GM18858 (cell line): ENCODE measurements around the gene SRSF1.
"Not testable (repeated sequence)": the region's sequence is repeated elsewhere in the genome, so short reads cannot be mapped to it uniquely, and the experiment has no call there.

Experiments used
- ATAC-seq: cut with Tn5 transposase; IDR thresholded peaks from one replicate; pipeline ENCODE4 v1.9.1; 2021; ENCODE audit not compliant: unreplicated experiment

The SRSF1 gene

DNA sequence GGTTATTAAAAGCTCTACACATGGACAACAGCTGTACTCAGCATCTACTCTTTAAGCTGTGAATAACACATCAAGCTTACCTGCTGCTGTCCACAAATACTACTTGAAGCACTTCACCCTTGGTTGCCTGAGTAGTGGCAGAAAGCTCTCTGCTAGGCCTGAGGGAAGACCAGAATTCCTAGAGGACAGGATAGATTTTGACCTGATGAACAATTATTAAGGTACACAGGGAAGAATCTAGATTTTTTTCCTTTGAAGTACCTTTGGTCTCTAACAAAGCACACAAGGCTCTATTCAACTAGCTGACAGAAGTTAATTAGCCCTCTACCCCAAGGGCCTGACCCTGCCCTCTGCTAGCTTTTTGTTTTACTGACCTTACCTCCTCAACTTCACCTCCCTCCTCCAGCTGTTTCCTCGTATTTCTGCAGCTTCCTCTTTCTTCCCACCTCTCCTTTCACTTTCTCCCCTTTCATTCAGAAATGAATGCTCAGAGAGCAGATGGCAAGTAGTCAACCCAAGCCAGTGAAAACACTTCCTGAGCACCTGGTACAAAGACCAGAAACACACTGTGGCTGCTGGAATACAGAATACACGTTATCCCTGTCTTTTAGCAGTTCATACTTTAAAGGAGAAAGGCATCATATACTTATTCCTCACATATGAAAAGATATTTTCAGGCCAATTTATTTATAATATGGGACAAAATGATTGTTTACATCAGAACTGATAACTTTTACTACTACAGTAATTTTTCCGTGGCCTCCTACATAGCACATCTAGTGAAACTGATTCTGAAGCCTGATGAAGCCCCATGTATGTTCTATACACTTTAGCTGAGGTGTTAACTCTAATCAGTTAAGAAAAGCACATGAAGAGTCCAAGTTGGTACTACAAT lies 13.3 kb downstream of the SRSF1 start:
- ATAC-seq = no peak

DNA sequence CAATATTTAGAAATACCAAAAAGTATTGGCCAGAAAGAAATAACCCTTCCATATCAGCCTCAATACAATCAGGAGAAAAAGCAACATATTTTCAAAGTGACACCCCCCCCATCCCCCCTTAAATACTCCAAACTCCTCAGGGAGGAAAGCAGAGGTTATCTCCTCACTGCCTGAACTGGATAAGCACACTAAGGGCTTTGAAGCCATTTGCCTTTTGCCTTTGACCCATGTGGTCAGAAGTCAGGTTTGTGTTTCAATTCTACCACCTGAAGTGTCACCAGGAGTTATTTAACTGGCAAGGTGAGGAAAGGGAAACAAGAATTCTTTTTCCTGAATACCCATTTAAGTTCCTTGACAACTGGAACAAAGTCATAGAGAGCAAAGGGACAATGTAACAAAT lies 15.5 kb downstream of the SRSF1 start:
- ATAC-seq = no peak

DNA sequence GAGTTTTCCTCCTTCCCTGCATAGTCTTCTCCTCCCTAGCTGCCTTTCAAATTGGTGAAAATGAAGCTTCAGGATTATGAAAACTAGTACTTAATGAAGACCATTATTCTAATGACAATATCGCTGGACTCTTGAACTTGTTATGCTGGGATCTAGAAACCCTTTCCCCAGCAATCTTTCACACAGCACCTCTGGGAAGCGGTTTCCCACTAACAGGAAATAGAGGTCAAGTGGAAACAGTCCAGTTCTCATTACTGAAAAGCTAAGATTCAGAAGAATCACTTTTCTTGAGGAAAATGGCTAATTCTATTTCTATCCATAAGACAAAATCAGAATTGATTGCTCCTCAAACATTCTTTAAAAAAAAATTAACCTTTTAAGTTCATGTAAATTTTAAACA lies 17.0 kb downstream of the SRSF1 start:
- no peak for ATAC-seq

GRCh38 chr17:57988301-57989250 lies 18.5 kb downstream of the SRSF1 start:
- ATAC-seq = peak; percentile 56

DNA sequence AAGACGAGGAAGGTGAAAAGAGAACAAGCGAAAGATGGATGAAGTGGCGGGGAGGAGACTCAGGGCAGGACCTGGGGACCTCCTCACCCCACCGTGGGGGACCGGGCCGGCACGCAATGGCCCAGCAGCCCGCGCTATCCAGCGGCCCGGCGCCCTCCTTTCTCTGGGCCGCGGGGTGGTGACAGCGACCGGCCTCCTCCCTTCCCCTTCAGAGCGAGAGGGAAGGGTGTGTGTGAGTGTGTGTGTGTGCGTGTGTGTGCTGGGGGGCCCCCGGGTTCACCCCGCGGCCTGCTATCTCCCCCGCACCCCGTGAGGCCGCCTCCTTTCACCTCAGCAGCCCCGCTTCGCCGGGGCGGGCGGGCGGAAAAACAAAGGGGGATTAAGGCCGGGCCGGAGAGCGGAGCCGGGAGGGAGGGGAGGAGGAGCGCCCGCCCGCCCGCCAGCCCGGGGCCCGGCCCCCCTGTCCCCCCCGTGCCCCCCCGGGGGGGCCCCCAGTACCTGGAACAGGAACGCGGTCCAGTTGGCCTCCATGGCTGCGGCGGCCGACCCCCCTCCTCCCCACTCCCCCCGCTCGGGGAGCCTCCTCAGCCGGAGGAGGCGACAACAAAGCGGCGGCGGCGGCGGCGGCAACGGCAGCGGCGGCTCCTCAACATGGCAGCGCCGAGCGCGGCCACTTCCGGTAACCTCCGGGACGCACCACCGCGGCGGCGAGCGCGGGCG lies 19.3 kb downstream of the SRSF1 start, which contains the start of gene VEZF1:
TSS of gene VEZF1 (minus strand) at position 674 of the 720 bp plus-strand sequence. CDS start at position 531, 143 bp downstream.
- ATAC-seq = peak; percentile 34

- no peak for ATAC-seq
These were observed 20.0 kb downstream of the SRSF1 start for GRCh38 chr17:57986841-57987580.

DNA sequence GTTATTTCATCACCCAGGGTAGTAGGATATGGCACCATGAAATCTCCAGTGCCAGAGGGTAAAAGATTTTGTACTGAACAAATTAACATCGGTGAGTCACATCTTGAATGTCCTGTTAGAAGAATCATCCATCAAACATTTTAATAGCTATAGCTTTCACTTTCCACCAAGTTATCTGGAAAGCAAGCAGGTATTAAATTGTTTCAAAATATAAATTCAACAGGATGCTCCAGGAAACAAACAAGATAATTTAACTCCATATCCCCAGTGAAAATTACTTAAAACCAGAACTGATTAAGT lies 21.4 kb downstream of the SRSF1 start:
- ATAC-seq = no peak

- no peak for ATAC-seq
These were observed 21.9 kb downstream of the SRSF1 start for GRCh38 chr17:57984936-57985674.

DNA sequence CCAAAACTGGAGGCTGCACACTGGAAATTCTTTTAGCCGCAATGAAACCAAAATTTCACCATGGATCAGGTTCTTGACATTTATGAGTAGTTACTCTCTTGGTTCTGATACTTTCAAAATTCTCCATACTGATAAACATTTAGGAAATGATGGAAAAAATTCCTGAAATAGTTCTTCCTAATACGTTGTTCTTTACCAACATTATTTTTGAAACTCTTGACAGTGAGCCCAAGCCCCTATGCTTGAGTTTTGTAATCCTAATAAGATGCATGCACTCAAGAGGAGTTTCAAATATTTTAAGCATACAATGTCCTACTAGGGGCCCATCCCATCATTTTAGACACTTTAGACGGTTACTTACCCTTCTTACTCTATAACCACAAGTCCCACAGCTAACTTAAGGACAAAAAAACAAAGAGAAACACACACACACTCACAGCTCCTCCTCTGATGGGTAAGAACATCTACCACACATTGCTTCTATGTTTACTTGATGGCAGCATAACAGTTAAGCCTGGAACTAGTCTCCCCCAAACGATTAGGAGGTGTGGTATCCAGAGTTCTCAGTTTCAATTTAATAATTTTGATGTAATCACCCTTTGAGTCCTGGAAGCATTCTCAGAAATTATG lies 22.7 kb downstream of the SRSF1 start:
- ATAC-seq = no peak

DNA sequence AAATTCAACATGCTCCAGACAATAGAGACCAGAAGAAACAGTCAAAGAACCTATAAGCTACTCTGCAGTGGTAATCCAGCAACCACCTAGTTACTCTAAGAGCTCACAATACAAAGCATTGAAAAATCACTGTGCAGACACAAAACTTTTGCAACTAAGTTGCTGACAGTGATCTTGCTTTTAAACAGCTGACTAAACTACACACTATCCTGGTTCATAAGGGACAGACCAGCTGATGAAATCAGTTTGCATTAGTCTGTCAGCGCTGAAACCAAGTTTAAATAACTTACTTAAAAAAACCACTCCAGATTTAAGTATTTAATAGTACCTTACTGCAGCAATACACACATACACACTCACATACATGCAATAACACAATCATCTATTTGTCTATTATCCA lies 23.6 kb downstream of the SRSF1 start:
- no peak for ATAC-seq

DNA sequence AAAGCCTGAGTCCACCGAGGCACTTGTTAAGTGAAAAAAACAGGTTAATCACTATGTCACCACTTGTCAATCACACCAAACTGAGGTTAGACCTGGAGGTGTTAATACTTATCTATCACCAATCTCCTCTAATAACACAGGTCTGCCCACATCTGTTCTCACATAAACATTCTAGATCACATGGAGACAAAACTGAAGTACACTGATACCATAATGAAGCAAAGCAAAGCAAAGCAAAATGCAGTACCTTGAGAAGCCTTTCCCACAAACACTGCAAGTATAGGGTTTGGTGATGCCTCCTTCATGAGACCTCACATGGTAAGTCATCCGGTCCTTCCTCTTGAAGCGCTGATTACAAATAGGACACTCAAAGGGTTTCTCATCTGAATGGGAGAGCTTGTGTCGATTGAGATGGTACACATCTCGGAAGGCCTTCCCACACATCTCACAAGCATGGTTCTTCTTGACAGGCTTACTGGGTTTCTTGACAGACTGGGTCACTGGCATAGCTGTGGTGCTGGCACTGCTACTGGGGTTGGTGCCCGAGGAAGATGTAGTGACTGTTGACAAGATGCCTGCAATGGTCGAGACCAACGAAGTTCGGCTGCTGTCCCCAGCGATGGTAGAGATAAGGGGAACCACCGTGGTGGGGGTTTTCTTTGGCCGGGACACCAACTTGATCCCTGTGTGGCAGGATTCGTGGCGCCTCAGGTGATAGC lies 24.4 kb downstream of the SRSF1 start:
- ATAC-seq = no peak

GRCh38 chr17:57980522-57980921 lies 26.5 kb downstream of the SRSF1 start:
- ATAC-seq = no peak

DNA sequence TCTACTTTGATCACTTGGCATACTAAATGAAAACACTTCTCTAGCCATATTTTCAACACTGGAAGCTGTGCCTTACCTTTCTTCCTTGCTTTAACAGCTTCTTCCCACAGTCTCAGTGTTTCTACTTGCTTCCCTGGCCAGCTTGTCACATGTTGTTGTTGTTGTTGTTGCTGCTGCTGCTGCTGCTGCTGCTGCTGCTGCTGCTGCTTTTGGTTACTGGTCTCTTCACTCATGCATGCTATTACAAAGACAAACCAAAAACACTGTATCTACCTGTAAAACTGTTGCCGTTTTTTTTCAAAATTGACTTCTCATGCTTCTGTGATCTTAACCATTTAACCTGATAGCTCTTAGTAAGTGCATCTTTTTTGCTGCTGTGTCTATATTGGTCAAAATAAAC lies 28.0 kb downstream of the SRSF1 start:
- no peak for ATAC-seq

DNA sequence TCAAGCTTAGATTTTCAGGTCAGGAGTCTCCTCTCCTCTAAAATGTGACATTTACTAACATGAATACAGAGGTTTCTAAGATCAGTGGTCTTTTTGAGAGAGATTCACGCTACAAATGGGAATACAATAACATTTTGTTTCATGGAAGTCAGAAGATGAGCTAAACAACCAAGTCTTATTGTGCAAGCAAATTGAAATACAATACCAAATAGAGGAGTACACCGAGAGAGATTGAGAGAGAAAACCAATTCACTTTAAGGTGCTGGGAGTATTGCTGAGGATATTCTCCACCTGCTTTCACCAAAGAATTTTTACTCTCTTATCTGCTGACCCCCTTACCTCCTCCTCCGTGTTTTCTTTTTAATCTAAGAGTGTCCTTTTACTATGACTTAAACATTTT lies 30.5 kb downstream of the SRSF1 start:
- no peak for ATAC-seq

- ATAC-seq = no peak
These were observed 32.0 kb downstream of the SRSF1 start for GRCh38 chr17:57975044-57975443.

DNA sequence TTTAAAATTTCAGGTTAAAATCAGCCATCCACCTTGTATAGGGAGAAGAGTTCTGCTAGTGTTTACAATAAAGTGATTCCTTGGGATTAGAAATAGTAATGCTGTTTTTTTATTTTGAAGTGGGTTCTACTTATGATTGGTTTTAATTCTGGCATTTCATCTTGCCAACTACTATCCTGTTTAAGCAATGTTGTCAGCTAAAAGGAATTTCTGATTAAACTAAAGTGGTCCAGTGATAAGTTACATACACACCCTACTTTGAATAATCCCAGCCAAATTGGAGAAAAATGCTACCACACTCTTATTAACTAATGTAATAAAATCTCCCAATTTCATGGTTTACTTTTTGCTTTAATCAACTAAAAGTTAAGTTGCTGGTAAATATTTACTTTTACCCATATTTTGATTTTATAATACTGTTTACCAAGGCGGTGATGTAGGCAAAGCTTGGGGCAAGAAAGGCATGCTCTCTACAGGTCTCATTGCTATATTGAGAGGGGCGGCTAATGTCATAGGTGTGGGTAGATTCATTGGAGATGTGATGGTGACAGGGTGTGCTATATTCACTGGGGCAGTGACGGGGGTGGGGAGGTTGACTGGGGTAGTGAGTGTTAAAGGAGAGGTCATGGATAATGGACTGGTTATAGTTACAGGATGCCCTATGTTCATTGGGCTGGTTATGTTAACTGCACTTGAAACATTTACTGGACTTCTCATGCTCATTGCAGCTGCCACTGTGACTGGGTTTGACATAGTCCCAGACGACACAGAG lies 32.8 kb downstream of the SRSF1 start:
- not testable (repeated sequence) for ATAC-seq

DNA sequence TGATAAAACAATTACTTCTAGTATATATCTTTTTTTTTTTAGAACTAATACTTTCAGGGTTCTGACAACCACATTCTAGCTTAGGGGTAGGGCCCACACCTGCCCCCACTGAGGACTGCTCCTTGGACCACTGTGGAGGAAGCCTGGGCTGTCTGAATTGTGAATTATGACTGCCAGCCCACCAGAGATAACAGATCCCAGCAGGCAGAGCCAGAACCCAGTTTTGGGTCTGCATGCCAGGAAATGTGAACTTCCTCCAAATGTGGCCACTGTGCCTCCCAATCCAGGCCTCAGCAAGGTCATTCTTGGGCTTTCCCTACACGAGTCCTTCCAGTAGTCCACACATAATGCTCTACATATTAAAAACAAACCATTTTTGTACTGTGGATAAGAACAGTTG lies 34.9 kb downstream of the SRSF1 start:
- ATAC-seq = no peak

- ATAC-seq = no peak
These were observed 35.5 kb downstream of the SRSF1 start for GRCh38 chr17:57971572-57971971.
